HepG2 (cell line): ENCODE measurements around the gene TACC3. TPM values are rescaled to one million over a fixed set of nuclear protein-coding genes. Genes with fewer than 3 reads are reported as not detected.
A peak's percentile ranks its signal among the peaks of the same experiment; 100 is the strongest.

Source experiments
- ATAC-seq: fragments of 200-7000 bp; cut with Tn5 transposase; 3 replicates; pipeline ENCODE4 v1.9.1; 2020; ENCODE audit warnings: mild to moderate bottlenecking, moderate library complexity
- BruUV-seq: library from RNA; stranded (reverse); fragments of 400-500 nt; replicated peaks from 2 replicates; lab custom pipeline; 2021; lab: Mats Ljungman, UMichigan
- CTCF ChIA-PET: fragments of 300-600 bp; formaldehyde crosslinking; extraction: SDS; loops from one replicate; lab custom pipeline; 2021; ENCODE audit warnings: low total read pairs, inconsistent platforms, low intra/inter-chr PET ratio; lab: Yijun Ruan, JAX
- POLR2A ChIA-PET: fragments of 350-600 bp; sonication (Branson Sonifier 250); formaldehyde crosslinking; loops from one replicate; lab custom pipeline; 2020; ENCODE audit warnings: antibody characterized with exemption, inconsistent platforms; lab: Yijun Ruan, JAX
- DNase-seq: peaks from one replicate; pipeline ENCODE4 v3.0.0-alpha.2; 2015; ENCODE audit warnings: low spot score
- FAIRE-seq: peaks from 3 replicates; lab custom pipeline; 2011; peaks lifted over from hg19 to GRCh38; lab: Jason Lieb, UNC
- H2AFZ ChIP-seq: one replicate; pipeline ENCODE4 v1.6.1; 2011; ENCODE audit warnings: low read length, inconsistent platforms
- H3K27ac ChIP-seq: fragments of 300-600 bp; 3 replicates; pipeline ENCODE4 v1.8.0; 2011; ENCODE audit warnings: mixed run types, mild to moderate bottlenecking, mixed read lengths, low read length, inconsistent platforms; ENCODE audit not compliant: insufficient read depth; ENCODE audit errors: extremely low read length
- H3K27me3 ChIP-seq, 2 experiments: fragments of 200-600 bp in 1 of 2; 2 replicates in 1 of 2; 3 replicates in 1 of 2; pipeline versions ENCODE4 v1.6.0 to v1.8.0; 2011; ENCODE audit warnings: low read length in 2 of 2, mild to moderate bottlenecking in 2 of 2, moderate library complexity in 2 of 2, inconsistent platforms in 1 of 2; ENCODE audit not compliant: insufficient read depth in 2 of 2, control insufficient read depth in 1 of 2
- H3K36me3 ChIP-seq, 2 experiments: fragments of 200-600 bp in 1 of 2; replicated peaks in 1 of 2; 2 replicates in 1 of 2; 3 replicates in 1 of 2; pipeline versions ENCODE4 v1.5.1 to v1.8.0; 2011; ENCODE audit warnings: low read length in 2 of 2, inconsistent platforms in 1 of 2; ENCODE audit not compliant: insufficient read depth in 2 of 2, control insufficient read depth in 1 of 2
- H3K4me1 ChIP-seq: 2 replicates; pipeline ENCODE4 v1.5.1; 2012; ENCODE audit warnings: low read length, inconsistent platforms; ENCODE audit not compliant: insufficient read depth
- H3K4me2 ChIP-seq: 2 replicates; pipeline ENCODE4 v1.6.0; 2011; ENCODE audit warnings: low read depth, low read length, inconsistent platforms
- H3K4me3 ChIP-seq, 3 experiments: fragments of 200-600 bp in 1 of 3; sonication (generic), shearing (Covaris generic) in 1 of 3; replicated peaks in 1 of 3; 2 replicates each; pipeline ENCODE4 v1.5.1; 2011 to 2016; ENCODE audit warnings: low read length in 3 of 3, inconsistent platforms in 2 of 3, low read depth in 2 of 3, mild to moderate bottlenecking in 2 of 3, control low read depth in 1 of 3, mixed read lengths in 1 of 3; ENCODE audit not compliant: insufficient read depth in 1 of 3
- H3K79me2 ChIP-seq: one replicate; pipeline ENCODE4 v1.6.1; 2011; ENCODE audit warnings: low read length, inconsistent platforms; ENCODE audit not compliant: insufficient read depth
- H3K9ac ChIP-seq: 2 replicates; pipeline ENCODE4 v1.6.0; 2011; ENCODE audit warnings: mild to moderate bottlenecking, low read depth, low read length, inconsistent platforms; ENCODE audit not compliant: insufficient read depth
- H3K9me3 ChIP-seq: 2 replicates; pipeline ENCODE4 v1.5.1; 2012; ENCODE audit warnings: mild to moderate bottlenecking, low read length
- H4K20me1 ChIP-seq: 2 replicates; pipeline ENCODE4 v1.6.0; 2011; ENCODE audit warnings: inconsistent platforms, mild to moderate bottlenecking, low read length, moderate library complexity; ENCODE audit not compliant: insufficient read depth
- AKAP8 ChIP-seq: sonication (generic); formaldehyde crosslinking; IDR thresholded peaks from 2 replicates; pipeline ENCODE4 v1.5.1; 2020; ENCODE audit warnings: mild to moderate bottlenecking, missing genetic modification reagents
- BORCS8-MEF2B ChIP-seq: sonication (generic); formaldehyde crosslinking; IDR thresholded peaks from 2 replicates; pipeline ENCODE4 v1.8.0; 2022; ENCODE audit warnings: mild to moderate bottlenecking, missing genetic modification reagents
- ERF ChIP-seq: IDR thresholded peaks from 2 replicates; pipeline ENCODE4 v1.6.1; 2018; ENCODE audit warnings: missing biosample characterization, missing genetic modification reagents
- FOXJ3 ChIP-seq: sonication (generic); formaldehyde crosslinking; IDR thresholded peaks from 2 replicates; pipeline ENCODE4 v1.4.0; 2020; ENCODE audit warnings: missing genetic modification reagents, mild to moderate bottlenecking, borderline replicate concordance
- NONO ChIP-seq, 2 experiments: fragments of 450-650 bp in 1 of 2; sonication (generic) in 1 of 2; formaldehyde crosslinking in 1 of 2; IDR thresholded peaks in 1 of 2; conservative IDR thresholded peaks in 1 of 2; 2 replicates each; pipeline versions ENCODE4 v1.6.1 to v1.8.0; 2017 to 2022; ENCODE audit warnings: mild to moderate bottlenecking in 1 of 2, missing genetic modification reagents in 1 of 2, moderate library complexity in 1 of 2
- SALL2 ChIP-seq: sonication (generic); formaldehyde crosslinking; IDR thresholded peaks from 2 replicates; pipeline ENCODE4 v1.8.1; 2023; ENCODE audit warnings: mild to moderate bottlenecking, missing genetic modification reagents, inconsistent platforms
- SP5 ChIP-seq: IDR thresholded peaks from 2 replicates; pipeline ENCODE4 v1.6.1; 2016; ENCODE audit warnings: low read depth, borderline replicate concordance
- ZNF326 ChIP-seq: sonication (generic); formaldehyde crosslinking; IDR thresholded peaks from 2 replicates; pipeline ENCODE4 v1.4.0; 2020; ENCODE audit warnings: missing genetic modification reagents, borderline replicate concordance
- ZNF33B ChIP-seq: sonication (generic); formaldehyde crosslinking; IDR thresholded peaks from 2 replicates; pipeline ENCODE4 v1.5.1; 2020; ENCODE audit warnings: mild to moderate bottlenecking, missing genetic modification reagents
- ZNF484 ChIP-seq: sonication (generic); formaldehyde crosslinking; IDR thresholded peaks from 2 replicates; pipeline ENCODE4 v1.5.1; 2020; ENCODE audit warnings: mild to moderate bottlenecking, low read depth, missing genetic modification reagents, borderline replicate concordance
- ZNF598 ChIP-seq: sonication (generic); formaldehyde crosslinking; IDR thresholded peaks from 2 replicates; pipeline ENCODE4 v1.5.1; 2020; ENCODE audit warnings: mild to moderate bottlenecking, missing genetic modification reagents, borderline replicate concordance
- ZNF747 ChIP-seq: sonication (generic); formaldehyde crosslinking; IDR thresholded peaks from 2 replicates; pipeline ENCODE4 v1.8.1; 2023; ENCODE audit warnings: missing genetic modification reagents, mild to moderate bottlenecking, borderline replicate concordance
- WGBS: methylation state at CpG from one replicate; pipeline ENCODE4 v1.1.6; 2017; ENCODE audit warnings: low lambda C conversion rate; 5-methylcytosine and 5-hydroxymethylcytosine counted together
- in situ Hi-C: cut with HindIII; loops from 2 replicates; pipeline ENCODE4 v1.10.0; 2017; ENCODE audit warnings: low pct_unique_long_range_greater_than_20kb; ENCODE audit not compliant: extremely low pct_ligation_motif_present
- intact Hi-C: fragments of 100-400 bp; cut with micrococcal nuclease; formaldehyde crosslinking; loops from one replicate; pipeline ENCODE4 v1.10.0; 2022; ENCODE audit not compliant: unreplicated experiment
- polyA plus RNA-seq, 8 experiments: library from polyadenylated mRNA; depleted of rRNA in 3 of 8; stranded (reverse) in 7 of 8; unstranded in 1 of 8; fragments of >200 nt; fragmentation: Illumina TruSeq in 4 of 8; extraction: Trizol in 4 of 8; gene quantifications; 2 replicates each; pipeline versions ENCODE4 v1.2.1 to v1.2.3, GENCODE V29; 2011 to 2016; ENCODE audit warnings: low read depth in 4 of 8, missing spikeins in 1 of 8, mixed read lengths in 1 of 8; ENCODE audit not compliant: insufficient read depth in 1 of 8
- total RNA-seq, 5 experiments: library from RNA; depleted of rRNA; stranded (reverse); fragments of >200 nt; fragmentation: Illumina TruSeq; extraction: Trizol; gene quantifications; 2 replicates each; pipeline ENCODE4 v1.2.3, GENCODE V29; 2016; ENCODE audit warnings: low read depth in 1 of 5
- TF ChIP-seq, protein P1 (sequence below): sonication (generic); formaldehyde crosslinking; IDR thresholded peaks from 2 replicates; pipeline ENCODE4 v1.4.0; 2020; ENCODE audit warnings: missing genetic modification reagents
- TF ChIP-seq, protein P2 (sequence below): sonication (generic); formaldehyde crosslinking; IDR thresholded peaks from 2 replicates; pipeline ENCODE4 v1.5.0; 2020; ENCODE audit warnings: mild to moderate bottlenecking, low read depth, missing genetic modification reagents, borderline replicate concordance
- TF ChIP-seq, protein P3 (sequence below): sonication (generic); formaldehyde crosslinking; conservative IDR thresholded peaks from 2 replicates; pipeline ENCODE4 v1.4.0; 2020; ENCODE audit warnings: missing genetic modification reagents
- TF ChIP-seq, protein P4 (sequence below): sonication (generic); formaldehyde crosslinking; IDR thresholded peaks from 2 replicates; pipeline ENCODE4 v1.5.0; 2020; ENCODE audit warnings: missing genetic modification reagents

The TACC3 gene
- total and polyA plus RNA-seq, 2 of the 13 experiments (the other 11 are each of a cell fraction or from before 2014, with no cell fraction given), result 20.3 to 21.2 TPM

DNA sequence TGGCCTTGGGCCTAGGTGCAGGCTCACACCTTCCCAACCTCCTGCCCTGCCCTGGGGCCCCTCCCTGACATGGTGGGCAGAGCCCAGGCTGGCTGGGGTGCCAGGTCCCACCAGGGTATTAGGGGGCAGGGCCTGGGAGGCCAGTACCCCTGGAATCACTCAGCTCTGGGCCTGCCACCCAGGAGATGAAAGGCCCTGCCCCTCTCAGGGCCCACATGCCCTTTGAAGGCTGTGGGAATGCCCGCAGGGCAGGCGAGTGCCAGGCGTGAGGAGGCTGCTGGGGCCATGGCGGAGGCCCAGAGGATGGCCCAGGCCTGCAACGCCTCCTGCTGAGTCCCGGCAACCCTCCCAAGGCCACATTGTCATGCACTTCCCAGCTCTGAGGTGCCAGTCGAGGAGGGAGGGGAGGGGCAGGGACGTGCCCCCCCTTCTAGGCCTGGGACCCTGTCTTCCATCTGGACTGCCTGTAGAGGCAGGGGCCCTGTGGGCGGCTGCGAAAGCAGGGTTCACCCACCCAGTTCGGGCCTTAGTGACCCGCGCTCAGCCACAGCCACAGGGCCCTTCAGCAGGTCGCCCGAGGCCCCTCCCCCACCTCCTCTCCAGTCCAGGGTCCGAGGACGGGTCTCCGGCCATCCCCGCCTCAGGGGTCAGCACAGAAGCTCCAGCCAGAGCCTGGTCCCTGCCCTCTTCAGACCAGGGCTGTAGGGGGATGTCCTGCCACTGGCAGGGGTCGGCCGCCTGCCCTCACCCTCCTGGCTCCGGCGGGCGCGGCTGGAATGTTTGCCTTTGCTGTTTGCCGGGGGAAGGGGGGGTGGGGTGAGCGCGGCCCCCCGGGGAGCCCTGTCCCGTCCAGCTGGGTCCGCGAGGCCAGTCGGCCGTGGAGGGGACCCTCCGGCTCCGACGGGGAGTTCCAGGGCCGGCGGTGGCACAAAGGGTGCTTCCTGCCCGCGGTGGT is 45.1 kb downstream of the TACC3 start:
- no peak overlapping the region for H2AFZ ChIP-seq
- peak overlapping the region; percentile 42 to 71 (median 55); a peak in 5 of 6 replicates for H3K4me3 ChIP-seq
- no peaks in the 10 kb centered on the region for H3K27me3 ChIP-seq
- peak; percentile 51 for ATAC-seq
- intact Hi-C loops (loop anchor here (2.0 kb wide), 2 partner anchors 16 to 20 kb away; no protein-coding TSS in a partner anchor), in situ Hi-C loops (no loop called here)
- H3K79me2 ChIP-seq, result no peaks in the 10 kb centered on the region
- H4K20me1 ChIP-seq, result no peaks in the 10 kb centered on the region
- ChIA-PET CTCF (interaction anchor here (2.0 kb wide), 1 partner anchor 18 kb away, joined by 6 read pairs; no protein-coding TSS in a partner anchor), POLR2A (interaction anchor here (0.8 to 34.3 kb wide), 9 partner anchors 9 to 98 kb away, joined by 3 to 1258 read pairs (median 11); partner anchors contain the start of gene FGFR3)
- no CpG with 5 or more reads among the region's 41 CpGs for WGBS
- H3K9me3 ChIP-seq, result no peaks in the 10 kb centered on the region
- peak overlapping the region; percentile 71 for H3K9ac ChIP-seq
- H3K4me1 ChIP-seq, result peaks cover 83% of the 10 kb centered on the region
- peak overlapping the region; percentile 88 for H3K4me2 ChIP-seq
- peak; percentile 47 for FAIRE-seq
- BruUV-seq, result no TSS peak
- no peaks in the 10 kb centered on the region for H3K36me3 ChIP-seq
- DNase-seq, result peak; percentile 84
- peak overlapping the region; percentile 93 for H3K27ac ChIP-seq
- TF ChIP-seq NONO (IDR thresholded peaks at IDR 0.05), result no peak
- TF ChIP-seq NONO (CRISPR knock-in tag; conservative IDR thresholded peaks at IDR 0.05), result peak; percentile 81
- peak; percentile 35; the same call in 1 of the 2 replicates for TF ChIP-seq SP5 (CRISPR knock-in tag)
- peak; percentile 59; the same call in 1 of the 2 replicates for TF ChIP-seq BORCS8-MEF2B (CRISPR knock-in tag)
- TF ChIP-seq ZNF598, result no peak
- no peak; the same call in 1 of the 2 replicates for TF ChIP-seq ZNF747 (CRISPR knock-in tag)
- no peak; the same call in 1 of the 2 replicates for TF ChIP-seq ERF (CRISPR knock-in tag)
- no peak for TF ChIP-seq ZNF484 (CRISPR knock-in tag)
- TF ChIP-seq, protein P1, sequence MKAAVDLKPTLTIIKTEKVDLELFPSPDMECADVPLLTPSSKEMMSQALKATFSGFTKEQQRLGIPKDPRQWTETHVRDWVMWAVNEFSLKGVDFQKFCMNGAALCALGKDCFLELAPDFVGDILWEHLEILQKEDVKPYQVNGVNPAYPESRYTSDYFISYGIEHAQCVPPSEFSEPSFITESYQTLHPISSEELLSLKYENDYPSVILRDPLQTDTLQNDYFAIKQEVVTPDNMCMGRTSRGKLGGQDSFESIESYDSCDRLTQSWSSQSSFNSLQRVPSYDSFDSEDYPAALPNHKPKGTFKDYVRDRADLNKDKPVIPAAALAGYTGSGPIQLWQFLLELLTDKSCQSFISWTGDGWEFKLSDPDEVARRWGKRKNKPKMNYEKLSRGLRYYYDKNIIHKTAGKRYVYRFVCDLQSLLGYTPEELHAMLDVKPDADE (CRISPR knock-in tag), result no peak
- peak; percentile 95 for TF ChIP-seq ZNF326
- TF ChIP-seq ZNF33B (CRISPR knock-in tag), result no peak
- TF ChIP-seq AKAP8, result peak; percentile 88
- TF ChIP-seq, protein P2, sequence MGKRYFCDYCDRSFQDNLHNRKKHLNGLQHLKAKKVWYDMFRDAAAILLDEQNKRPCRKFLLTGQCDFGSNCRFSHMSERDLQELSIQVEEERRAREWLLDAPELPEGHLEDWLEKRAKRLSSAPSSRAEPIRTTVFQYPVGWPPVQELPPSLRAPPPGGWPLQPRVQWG (CRISPR knock-in tag), result no peak
- TF ChIP-seq, protein P3, sequence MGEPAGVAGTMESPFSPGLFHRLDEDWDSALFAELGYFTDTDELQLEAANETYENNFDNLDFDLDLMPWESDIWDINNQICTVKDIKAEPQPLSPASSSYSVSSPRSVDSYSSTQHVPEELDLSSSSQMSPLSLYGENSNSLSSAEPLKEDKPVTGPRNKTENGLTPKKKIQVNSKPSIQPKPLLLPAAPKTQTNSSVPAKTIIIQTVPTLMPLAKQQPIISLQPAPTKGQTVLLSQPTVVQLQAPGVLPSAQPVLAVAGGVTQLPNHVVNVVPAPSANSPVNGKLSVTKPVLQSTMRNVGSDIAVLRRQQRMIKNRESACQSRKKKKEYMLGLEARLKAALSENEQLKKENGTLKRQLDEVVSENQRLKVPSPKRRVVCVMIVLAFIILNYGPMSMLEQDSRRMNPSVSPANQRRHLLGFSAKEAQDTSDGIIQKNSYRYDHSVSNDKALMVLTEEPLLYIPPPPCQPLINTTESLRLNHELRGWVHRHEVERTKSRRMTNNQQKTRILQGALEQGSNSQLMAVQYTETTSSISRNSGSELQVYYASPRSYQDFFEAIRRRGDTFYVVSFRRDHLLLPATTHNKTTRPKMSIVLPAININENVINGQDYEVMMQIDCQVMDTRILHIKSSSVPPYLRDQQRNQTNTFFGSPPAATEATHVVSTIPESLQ (CRISPR knock-in tag), result peak; percentile 66; the same call in 1 of the 2 replicates
- 0 out of 2 replicates have a peak, but pooled peaks have one; percentile 64 for TF ChIP-seq FOXJ3 (CRISPR knock-in tag)
- peak; percentile 79 for TF ChIP-seq SALL2 (CRISPR knock-in tag)
- TF ChIP-seq, protein P4, sequence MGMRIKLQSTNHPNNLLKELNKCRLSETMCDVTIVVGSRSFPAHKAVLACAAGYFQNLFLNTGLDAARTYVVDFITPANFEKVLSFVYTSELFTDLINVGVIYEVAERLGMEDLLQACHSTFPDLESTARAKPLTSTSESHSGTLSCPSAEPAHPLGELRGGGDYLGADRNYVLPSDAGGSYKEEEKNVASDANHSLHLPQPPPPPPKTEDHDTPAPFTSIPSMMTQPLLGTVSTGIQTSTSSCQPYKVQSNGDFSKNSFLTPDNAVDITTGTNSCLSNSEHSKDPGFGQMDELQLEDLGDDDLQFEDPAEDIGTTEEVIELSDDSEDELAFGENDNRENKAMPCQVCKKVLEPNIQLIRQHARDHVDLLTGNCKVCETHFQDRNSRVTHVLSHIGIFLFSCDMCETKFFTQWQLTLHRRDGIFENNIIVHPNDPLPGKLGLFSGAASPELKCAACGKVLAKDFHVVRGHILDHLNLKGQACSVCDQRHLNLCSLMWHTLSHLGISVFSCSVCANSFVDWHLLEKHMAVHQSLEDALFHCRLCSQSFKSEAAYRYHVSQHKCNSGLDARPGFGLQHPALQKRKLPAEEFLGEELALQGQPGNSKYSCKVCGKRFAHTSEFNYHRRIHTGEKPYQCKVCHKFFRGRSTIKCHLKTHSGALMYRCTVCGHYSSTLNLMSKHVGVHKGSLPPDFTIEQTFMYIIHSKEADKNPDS (CRISPR knock-in tag), result no peak
